HEK293 (cell line): ENCODE results near the gene SUSD4.

Experiments
- CTCF ChIA-PET: fragments of 350-600 bp; formaldehyde crosslinking; extraction: SDS; loops from one replicate; lab custom pipeline; 2021; ENCODE audit warnings: antibody characterized with exemption; lab: Yijun Ruan, JAX
- POLR2A ChIA-PET: fragments of 300-600 bp; formaldehyde crosslinking; extraction: SDS; loops from one replicate; lab custom pipeline; 2020; ENCODE audit warnings: antibody characterized with exemption, inconsistent platforms; lab: Yijun Ruan, JAX
- H3K27ac ChIP-seq: fragments of 200-500 bp; sonication (Bioruptor generic); 2 replicates; pipeline ENCODE4 v1.5.1; 2014; ENCODE audit warnings: low read depth, low read length, control low read depth, inconsistent platforms; ENCODE audit errors: extremely low read depth
- H3K36me3 ChIP-seq, 2 experiments: fragments of 200-500 bp in 1 of 2; sonication (Bioruptor generic) in 1 of 2; 1 replicate in 1 of 2; 2 replicates in 1 of 2; pipeline ENCODE4 v1.5.1; 2014 to 2017; ENCODE audit warnings: inconsistent platforms in 2 of 2, low read length in 2 of 2; ENCODE audit not compliant: control insufficient read depth in 2 of 2, insufficient read depth in 1 of 2
- H3K4me1 ChIP-seq: fragments of 200-500 bp; sonication (Bioruptor generic); 2 replicates; pipeline ENCODE4 v1.5.1; 2014; ENCODE audit warnings: mild to moderate bottlenecking, low read length, inconsistent platforms; ENCODE audit not compliant: control insufficient read depth, insufficient read depth
- H3K4me3 ChIP-seq: 2 replicates; pipeline ENCODE4 v1.5.1; 2011; ENCODE audit warnings: low read depth, mild to moderate bottlenecking, control low read depth, low read length, moderate library complexity
- H3K9me3 ChIP-seq: fragments of 200-500 bp; sonication (Bioruptor generic); 2 replicates; pipeline ENCODE4 v1.5.1; 2014; ENCODE audit warnings: low read depth, low read length, inconsistent platforms; ENCODE audit not compliant: control insufficient read depth, insufficient read depth
- GLI2 ChIP-seq: fragments of 450-650 bp; formaldehyde crosslinking; IDR thresholded peaks from 2 replicates; pipeline ENCODE4; 2017; ENCODE audit warnings: missing biosample characterization, missing genetic modification characterization, low read depth, borderline replicate concordance
- MEIS1 ChIP-seq: sonication (generic); formaldehyde crosslinking; IDR thresholded peaks from 2 replicates; pipeline ENCODE4 v1.8.1; 2022; ENCODE audit warnings: missing genetic modification reagents, mild to moderate bottlenecking, borderline replicate concordance
- MZF1 ChIP-seq: fragments of 450-650 bp; formaldehyde crosslinking; IDR thresholded peaks from 2 replicates; pipeline ENCODE4 v1.5.1; 2017; ENCODE audit warnings: missing biosample characterization, missing genetic modification characterization, borderline replicate concordance
- PRDM4 ChIP-seq: fragments of 450-650 bp; formaldehyde crosslinking; IDR thresholded peaks from 2 replicates; pipeline ENCODE4 v1.5.1; 2017; ENCODE audit warnings: missing biosample characterization, missing genetic modification characterization
- SP7 ChIP-seq: fragments of 450-650 bp; formaldehyde crosslinking; IDR thresholded peaks from 2 replicates; pipeline ENCODE4 v1.5.1; 2016; ENCODE audit warnings: missing biosample characterization, missing genetic modification characterization
- TSHZ1 ChIP-seq: fragments of 450-650 bp; formaldehyde crosslinking; IDR thresholded peaks from 2 replicates; pipeline ENCODE4 v1.5.1; 2016; ENCODE audit warnings: missing biosample characterization, missing genetic modification characterization, borderline replicate concordance
- ZNF138 ChIP-seq: fragments of 450-650 bp; formaldehyde crosslinking; IDR thresholded peaks from 2 replicates; pipeline ENCODE4 v1.5.1; 2016; ENCODE audit warnings: missing biosample characterization, missing genetic modification characterization, borderline replicate concordance
- ZNF37A ChIP-seq: fragments of 450-650 bp; IDR thresholded peaks from 2 replicates; pipeline ENCODE4 v1.5.1; 2018; ENCODE audit warnings: missing biosample characterization, missing genetic modification characterization
- ZNF48 ChIP-seq: fragments of 450-650 bp; formaldehyde crosslinking; IDR thresholded peaks from 2 replicates; pipeline ENCODE4 v1.5.1; 2016; ENCODE audit warnings: missing biosample characterization, missing genetic modification characterization
- ZNF544 ChIP-seq: fragments of 450-650 bp; formaldehyde crosslinking; IDR thresholded peaks from 2 replicates; pipeline ENCODE4 v1.5.0; 2017; ENCODE audit warnings: missing biosample characterization, missing genetic modification characterization
- ZNF747 ChIP-seq: fragments of 450-650 bp; formaldehyde crosslinking; IDR thresholded peaks from 2 replicates; pipeline ENCODE4 v1.5.1; 2016; ENCODE audit warnings: missing biosample characterization, missing genetic modification characterization
- TF ChIP-seq, protein P1 (sequence below): fragments of 450-650 bp; formaldehyde crosslinking; IDR thresholded peaks from 2 replicates; pipeline ENCODE4 v1.5.1; 2016; ENCODE audit warnings: missing biosample characterization, missing genetic modification characterization, low read depth
- TF ChIP-seq, protein P2 (sequence below): fragments of 450-650 bp; formaldehyde crosslinking; IDR thresholded peaks from 2 replicates; pipeline ENCODE4 v1.5.1; 2017; ENCODE audit warnings: missing biosample characterization, missing genetic modification characterization
- TF ChIP-seq, protein P3 (sequence below): fragments of 450-650 bp; formaldehyde crosslinking; IDR thresholded peaks from 2 replicates; pipeline ENCODE4 v1.5.0; 2017; ENCODE audit warnings: missing biosample characterization, missing genetic modification characterization, borderline replicate concordance
- TF ChIP-seq, protein P4 (sequence below): fragments of 450-650 bp; formaldehyde crosslinking; IDR thresholded peaks from 2 replicates; pipeline ENCODE4 v1.5.1; 2016; ENCODE audit warnings: missing biosample characterization, missing genetic modification characterization

Gene SUSD4

DNA sequence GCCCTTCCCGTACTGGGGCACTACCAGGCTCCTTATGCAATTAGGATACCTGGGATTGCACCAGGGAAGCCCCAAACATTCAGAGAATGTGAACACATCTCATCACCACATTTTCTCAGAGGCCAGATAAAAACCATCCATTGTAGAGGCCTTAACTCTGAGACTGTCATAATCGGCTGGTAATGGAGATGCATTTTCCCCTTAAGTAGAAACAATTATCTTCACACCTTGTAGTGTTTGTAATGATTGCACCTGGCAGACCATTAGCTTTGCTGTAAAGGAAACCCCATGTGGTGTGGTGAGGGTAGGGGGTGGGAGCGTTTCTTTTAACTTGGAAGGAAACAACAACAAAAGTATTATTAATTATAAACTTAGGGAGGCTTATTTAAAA lies 131.0 kb downstream of the SUSD4 start:
- Histone ChIP-seq H3K4me1 (no peaks in the 10 kb centered on the region), H3K4me3 (no peak overlapping the region), H3K36me3 (no peaks in the 10 kb centered on the region), H3K27ac (no peak overlapping the region), H3K9me3 (no peaks in the 10 kb centered on the region)
- TF ChIP-seq, protein P1, sequence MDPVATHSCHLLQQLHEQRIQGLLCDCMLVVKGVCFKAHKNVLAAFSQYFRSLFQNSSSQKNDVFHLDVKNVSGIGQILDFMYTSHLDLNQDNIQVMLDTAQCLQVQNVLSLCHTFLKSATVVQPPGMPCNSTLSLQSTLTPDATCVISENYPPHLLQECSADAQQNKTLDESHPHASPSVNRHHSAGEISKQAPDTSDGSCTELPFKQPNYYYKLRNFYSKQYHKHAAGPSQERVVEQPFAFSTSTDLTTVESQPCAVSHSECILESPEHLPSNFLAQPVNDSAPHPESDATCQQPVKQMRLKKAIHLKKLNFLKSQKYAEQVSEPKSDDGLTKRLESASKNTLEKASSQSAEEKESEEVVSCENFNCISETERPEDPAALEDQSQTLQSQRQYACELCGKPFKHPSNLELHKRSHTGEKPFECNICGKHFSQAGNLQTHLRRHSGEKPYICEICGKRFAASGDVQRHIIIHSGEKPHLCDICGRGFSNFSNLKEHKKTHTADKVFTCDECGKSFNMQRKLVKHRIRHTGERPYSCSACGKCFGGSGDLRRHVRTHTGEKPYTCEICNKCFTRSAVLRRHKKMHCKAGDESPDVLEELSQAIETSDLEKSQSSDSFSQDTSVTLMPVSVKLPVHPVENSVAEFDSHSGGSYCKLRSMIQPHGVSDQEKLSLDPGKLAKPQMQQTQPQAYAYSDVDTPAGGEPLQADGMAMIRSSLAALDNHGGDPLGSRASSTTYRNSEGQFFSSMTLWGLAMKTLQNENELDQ (tag by site-specific recombination): no peak
- TF ChIP-seq MEIS1 (CRISPR knock-in tag) (no peak), ZNF48 (tag by site-specific recombination) (no peak), ZNF138 (tag by site-specific recombination) (no peak), MZF1 (tag by site-specific recombination) (no peak), PRDM4 (tag by site-specific recombination) (no peak), ZNF544 (tag by site-specific recombination) (no peak), SP7 (tag by site-specific recombination) (no peak), ZNF37A (tag by site-specific recombination) (no peak), GLI2 (tag by site-specific recombination) (no peak), ZNF747 (no peak), TSHZ1 (tag by site-specific recombination) (no peak)
- TF ChIP-seq, protein P2, sequence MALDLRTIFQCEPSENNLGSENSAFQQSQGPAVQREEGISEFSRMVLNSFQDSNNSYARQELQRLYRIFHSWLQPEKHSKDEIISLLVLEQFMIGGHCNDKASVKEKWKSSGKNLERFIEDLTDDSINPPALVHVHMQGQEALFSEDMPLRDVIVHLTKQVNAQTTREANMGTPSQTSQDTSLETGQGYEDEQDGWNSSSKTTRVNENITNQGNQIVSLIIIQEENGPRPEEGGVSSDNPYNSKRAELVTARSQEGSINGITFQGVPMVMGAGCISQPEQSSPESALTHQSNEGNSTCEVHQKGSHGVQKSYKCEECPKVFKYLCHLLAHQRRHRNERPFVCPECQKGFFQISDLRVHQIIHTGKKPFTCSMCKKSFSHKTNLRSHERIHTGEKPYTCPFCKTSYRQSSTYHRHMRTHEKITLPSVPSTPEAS (tag by site-specific recombination): no peak
- TF ChIP-seq, protein P3, sequence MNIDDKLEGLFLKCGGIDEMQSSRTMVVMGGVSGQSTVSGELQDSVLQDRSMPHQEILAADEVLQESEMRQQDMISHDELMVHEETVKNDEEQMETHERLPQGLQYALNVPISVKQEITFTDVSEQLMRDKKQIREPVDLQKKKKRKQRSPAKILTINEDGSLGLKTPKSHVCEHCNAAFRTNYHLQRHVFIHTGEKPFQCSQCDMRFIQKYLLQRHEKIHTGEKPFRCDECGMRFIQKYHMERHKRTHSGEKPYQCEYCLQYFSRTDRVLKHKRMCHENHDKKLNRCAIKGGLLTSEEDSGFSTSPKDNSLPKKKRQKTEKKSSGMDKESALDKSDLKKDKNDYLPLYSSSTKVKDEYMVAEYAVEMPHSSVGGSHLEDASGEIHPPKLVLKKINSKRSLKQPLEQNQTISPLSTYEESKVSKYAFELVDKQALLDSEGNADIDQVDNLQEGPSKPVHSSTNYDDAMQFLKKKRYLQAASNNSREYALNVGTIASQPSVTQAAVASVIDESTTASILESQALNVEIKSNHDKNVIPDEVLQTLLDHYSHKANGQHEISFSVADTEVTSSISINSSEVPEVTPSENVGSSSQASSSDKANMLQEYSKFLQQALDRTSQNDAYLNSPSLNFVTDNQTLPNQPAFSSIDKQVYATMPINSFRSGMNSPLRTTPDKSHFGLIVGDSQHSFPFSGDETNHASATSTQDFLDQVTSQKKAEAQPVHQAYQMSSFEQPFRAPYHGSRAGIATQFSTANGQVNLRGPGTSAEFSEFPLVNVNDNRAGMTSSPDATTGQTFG: no peak
- TF ChIP-seq, protein P4, sequence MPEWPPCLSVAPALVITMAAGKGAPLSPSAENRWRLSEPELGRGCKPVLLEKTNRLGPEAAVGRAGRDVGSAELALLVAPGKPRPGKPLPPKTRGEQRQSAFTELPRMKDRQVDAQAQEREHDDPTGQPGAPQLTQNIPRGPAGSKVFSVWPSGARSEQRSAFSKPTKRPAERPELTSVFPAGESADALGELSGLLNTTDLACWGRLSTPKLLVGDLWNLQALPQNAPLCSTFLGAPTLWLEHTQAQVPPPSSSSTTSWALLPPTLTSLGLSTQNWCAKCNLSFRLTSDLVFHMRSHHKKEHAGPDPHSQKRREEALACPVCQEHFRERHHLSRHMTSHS: no peak
- POLR2A ChIA-PET: no interaction called here
- CTCF ChIA-PET: interaction anchor here (0.7 kb wide), 1 partner anchor 40 kb away, joined by 3 read pairs; no protein-coding TSS in a partner anchor
